Neural progenitor cell (in vitro differentiated cells): ENCODE results near the gene ZNRF1.
A peak's percentile ranks its signal among the peaks of the same experiment; 100 is the strongest.

ENCODE experiments used
- CTCF ChIP-seq: fragments of 200-600 bp; sonication (generic); IDR thresholded peaks from 2 replicates; pipeline ENCODE4 v1.5.1; 2017; ENCODE audit warnings: antibody characterized with exemption, mild to moderate bottlenecking
- EZH2 ChIP-seq: fragments of 200-600 bp; sonication (generic); IDR thresholded peaks from 2 replicates; pipeline ENCODE4 v1.6.1; 2017; ENCODE audit warnings: antibody characterized with exemption, mild to moderate bottlenecking, moderate library complexity

GRCh38 chr16:75130150-75130771 is 131.4 kb downstream of the ZNRF1 start:
- TF ChIP-seq CTCF (peak; percentile 33), EZH2 (no peak)
